Left ventricle myocardium superior (tissue), 1 donor: Measurements from ENCODE around the gene NCAPG2. TPM values are rescaled to one million over a fixed set of nuclear protein-coding genes. Genes with fewer than 3 reads are reported as not detected.

ENCODE experiments used
- ATAC-seq: fragments of 200-7000 bp; cut with Tn5 transposase; one replicate; pipeline ENCODE4 v1.9.1; 2020; ENCODE audit warnings: mild to moderate bottlenecking, moderate library complexity
- DNase-seq: peaks from one replicate; pipeline ENCODE4 v3.0.0-alpha.2; 2020
- intact Hi-C: fragments of 100-400 bp; cut with micrococcal nuclease; formaldehyde crosslinking; loops from one replicate; pipeline ENCODE4 v1.11.0; 2022
- total RNA-seq: library from RNA; stranded (reverse); fragmentation: NEBNext Ultra II Directional; extraction: Animal tissue kit (Norgen Biotek cat#: 25700); gene quantifications from one replicate; pipeline ENCODE4 v1.2.1, GENCODE V29; 2021
- donor health status: DM: no; HTN: yes; CAD: no; lungs with severe emphysema.

Gene NCAPG2
- total RNA-seq, 1 donor from 2014 or later = 5.0 TPM

GRCh38 chr7:158613481-158613880 lies 91.1 kb downstream of the NCAPG2 start:
- no peak for DNase-seq
- ATAC-seq = no peak
- intact Hi-C loops = no loop called here

- no peak for DNase-seq
- no peak for ATAC-seq
- intact Hi-C loops = no loop called here
Measured at GRCh38 chr7:158612546-158612945, 92.1 kb downstream of the NCAPG2 start.

GRCh38 chr7:158611541-158611940 lies 93.1 kb downstream of the NCAPG2 start:
- no peak for ATAC-seq

GRCh38 chr7:158609313-158609974 lies 95.2 kb downstream of the NCAPG2 start:
- ATAC-seq (no peak), DNase-seq (no peak)
- intact Hi-C loops = no loop called here

More at GRCh38 chr7:158611541-158611940, 93.1 kb downstream of the NCAPG2 start:
- no peak for DNase-seq
- intact Hi-C loops = no loop called here

DNA sequence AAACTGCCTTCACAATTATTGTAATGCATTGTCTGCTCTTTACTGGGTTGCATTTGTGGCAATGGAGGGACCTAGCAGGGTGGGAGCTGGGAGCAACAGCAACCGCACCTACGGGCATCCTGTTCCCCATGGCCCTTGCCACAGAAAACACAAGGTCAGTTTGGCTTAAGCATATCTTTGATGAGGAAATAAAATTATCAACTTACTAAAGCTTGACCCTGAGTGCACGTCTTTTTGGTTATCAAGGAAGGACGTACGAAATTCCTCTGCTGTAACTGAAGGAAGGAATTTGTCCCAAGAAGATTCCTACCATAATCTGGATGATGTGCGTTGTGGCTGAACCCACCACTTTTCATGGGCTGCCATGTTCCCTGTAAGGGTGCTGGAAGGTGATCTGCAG lies 97.0 kb downstream of the NCAPG2 start:
- no peak for DNase-seq
- no peak for ATAC-seq
- intact Hi-C loops = no loop called here

DNA sequence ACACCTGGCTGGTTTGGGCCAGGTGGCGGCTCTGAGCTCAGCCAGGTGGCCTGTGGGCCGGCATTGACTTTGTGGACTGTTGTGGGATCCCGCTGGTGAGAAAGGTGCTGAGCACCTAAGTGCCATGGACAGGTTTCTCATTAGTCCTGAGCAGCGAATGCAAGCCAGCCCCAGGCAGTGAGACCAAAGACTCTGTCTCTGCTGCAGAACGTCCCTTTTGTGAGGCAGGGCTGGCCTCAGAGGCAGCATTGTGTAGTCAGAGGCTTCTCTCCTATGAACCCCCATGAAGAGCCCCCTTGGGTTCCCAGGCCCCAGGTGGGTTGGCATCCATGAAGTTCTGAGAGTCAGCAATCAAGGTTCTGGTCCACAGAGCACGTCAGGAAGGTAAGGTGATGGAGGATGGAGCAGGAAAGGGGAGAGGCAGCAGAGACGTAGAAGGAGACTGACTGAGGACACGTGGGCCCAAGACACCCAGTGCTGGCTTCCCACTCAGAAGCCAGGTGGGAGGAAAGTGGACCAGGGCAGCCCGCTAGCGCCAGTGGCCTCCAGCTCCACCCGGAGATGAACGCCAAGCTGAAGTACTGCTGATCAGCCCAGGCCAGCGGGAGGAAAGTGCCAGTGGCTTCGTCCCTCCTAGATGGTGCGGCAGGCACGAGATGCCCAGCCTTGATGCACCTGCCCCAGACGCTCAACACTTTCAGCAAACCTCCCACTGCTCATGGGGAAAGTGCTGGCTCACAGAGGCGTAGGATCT lies 97.8 kb downstream of the NCAPG2 start:
- DNase-seq (no peak), ATAC-seq (no peak)
- intact Hi-C loops = no loop called here

GRCh38 chr7:158606129-158606528 lies 98.5 kb downstream of the NCAPG2 start:
- intact Hi-C loops = no loop called here
- ATAC-seq = no peak
- no peak for DNase-seq

DNA sequence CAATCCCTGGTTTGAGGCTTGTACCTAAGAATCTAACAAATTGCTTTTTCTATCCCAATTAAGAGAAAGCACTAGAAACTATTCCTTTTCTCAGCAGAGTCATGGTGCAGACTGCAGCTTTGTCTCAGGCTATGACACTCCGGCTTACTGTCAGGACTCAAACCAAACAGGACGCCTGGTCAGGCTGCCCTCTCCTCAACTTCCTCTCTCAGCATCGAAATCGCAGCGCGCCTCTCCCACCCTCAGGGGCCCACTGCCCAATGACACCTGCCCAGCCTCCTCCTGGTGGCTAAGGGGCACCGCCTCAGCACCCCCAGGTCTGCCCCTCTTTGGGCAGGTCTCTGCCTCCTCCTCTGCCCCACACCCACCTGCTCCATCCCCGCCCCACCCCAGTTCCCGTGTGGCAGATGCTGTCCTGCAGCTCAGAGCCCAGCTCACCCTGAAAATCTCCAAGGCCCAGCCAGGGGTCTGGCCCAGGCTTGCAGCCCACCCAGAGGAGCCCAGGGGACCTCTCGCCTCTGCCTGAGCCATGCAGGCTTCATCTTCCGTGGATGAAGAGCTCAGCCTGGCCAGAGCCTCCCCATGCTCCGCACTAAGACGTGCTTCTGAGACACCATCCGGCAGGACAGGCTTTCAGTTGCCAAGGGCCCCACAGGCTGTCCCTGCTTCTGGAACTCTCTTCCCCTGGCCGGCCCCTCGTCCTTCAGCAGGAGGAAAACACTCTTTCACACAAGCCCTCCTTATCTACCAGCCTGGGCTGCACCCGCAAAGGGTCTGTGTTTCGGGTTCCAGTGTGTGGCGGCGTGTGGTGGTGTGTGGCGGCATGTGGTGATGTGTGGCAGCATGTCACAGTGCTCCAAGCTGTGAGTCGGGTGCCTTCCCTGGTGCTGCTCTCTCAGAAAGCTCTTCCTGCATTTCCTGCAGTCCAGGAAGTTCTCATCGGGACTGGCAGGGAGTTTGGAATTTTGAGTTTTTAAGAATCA lies 100.5 kb downstream of the NCAPG2 start:
- DNase-seq = no peak
- ATAC-seq = no peak
- intact Hi-C loops = no loop called here

GRCh38 chr7:158602905-158603772 lies 101.5 kb downstream of the NCAPG2 start:
- ATAC-seq (no peak), DNase-seq (no peak)
- intact Hi-C loops = no loop called here

DNA sequence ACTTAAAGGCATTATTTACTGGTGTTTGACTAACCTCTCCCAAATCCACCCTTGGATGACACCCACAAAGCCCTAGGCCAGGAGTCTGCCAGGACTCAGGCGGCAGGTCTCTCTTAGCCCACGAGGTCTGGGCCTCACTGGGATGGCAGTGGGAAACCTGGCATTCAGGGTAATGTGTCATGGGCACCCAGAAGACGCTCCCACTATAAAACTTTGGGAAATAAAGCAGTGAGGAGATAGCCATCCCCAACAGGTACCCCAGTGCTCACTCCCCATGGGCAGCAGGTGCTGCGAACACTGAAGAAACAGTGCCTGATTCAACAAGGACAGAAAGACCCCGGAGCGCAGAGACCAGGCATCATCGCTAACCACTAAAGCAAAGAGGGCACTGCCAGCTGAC lies 102.6 kb downstream of the NCAPG2 start:
- ATAC-seq = no peak
- DNase-seq = no peak
- intact Hi-C loops = no loop called here

- intact Hi-C loops = no loop called here
- ATAC-seq (no peak), DNase-seq (no peak)
Measured at GRCh38 chr7:158601090-158601489, 103.5 kb downstream of the NCAPG2 start.

- ATAC-seq (no peak), DNase-seq (no peak)
- intact Hi-C loops = no loop called here
Measured at GRCh38 chr7:158596745-158597144, 107.9 kb downstream of the NCAPG2 start.

- no peak for DNase-seq
- no peak for ATAC-seq
- intact Hi-C loops = no loop called here
Measured at GRCh38 chr7:158596309-158596708, 108.3 kb downstream of the NCAPG2 start.

- intact Hi-C loops = no loop called here
- ATAC-seq = no peak
- no peak for DNase-seq
Measured at GRCh38 chr7:158595068-158595467, 109.5 kb downstream of the NCAPG2 start.

DNA sequence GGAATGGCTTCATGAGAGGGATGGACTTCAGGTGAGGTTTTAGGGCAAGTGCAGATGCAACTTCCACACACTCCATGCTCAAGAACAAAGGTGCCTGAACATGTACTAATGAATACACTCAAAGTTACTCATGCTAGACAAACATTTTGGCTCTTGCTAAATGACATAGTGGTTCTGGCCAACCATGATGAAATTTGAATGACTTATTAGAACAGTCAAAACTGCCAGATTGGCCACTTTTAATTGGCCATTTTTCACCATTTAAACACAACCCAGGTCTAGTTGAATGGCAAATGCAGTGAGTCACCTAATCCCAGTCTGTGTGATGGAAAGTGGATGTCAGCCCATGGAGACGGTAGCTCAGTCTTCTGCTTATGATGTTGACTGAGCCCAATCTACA lies 112.1 kb downstream of the NCAPG2 start:
- ATAC-seq = no peak
- DNase-seq = no peak
- intact Hi-C loops = no loop called here

DNA sequence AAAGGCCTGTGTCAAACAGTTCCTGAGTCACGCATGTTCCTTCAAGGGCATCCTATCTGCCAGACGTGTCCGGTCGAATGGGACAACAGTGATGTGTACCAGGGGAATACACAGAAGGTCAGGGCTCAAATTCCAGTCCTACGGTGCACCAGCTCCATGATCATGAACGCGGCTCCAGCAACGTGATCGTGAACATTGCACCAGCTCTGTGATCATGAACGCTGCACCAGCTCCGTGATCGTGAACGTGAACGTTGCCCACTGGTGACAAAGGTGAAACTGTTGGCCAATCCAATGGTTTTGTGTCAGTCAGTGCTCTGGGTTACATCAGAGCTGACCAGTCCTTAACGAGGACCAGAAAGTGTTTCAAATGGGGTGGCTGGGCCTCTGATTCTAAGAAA lies 112.7 kb downstream of the NCAPG2 start:
- ATAC-seq = no peak

DNA sequence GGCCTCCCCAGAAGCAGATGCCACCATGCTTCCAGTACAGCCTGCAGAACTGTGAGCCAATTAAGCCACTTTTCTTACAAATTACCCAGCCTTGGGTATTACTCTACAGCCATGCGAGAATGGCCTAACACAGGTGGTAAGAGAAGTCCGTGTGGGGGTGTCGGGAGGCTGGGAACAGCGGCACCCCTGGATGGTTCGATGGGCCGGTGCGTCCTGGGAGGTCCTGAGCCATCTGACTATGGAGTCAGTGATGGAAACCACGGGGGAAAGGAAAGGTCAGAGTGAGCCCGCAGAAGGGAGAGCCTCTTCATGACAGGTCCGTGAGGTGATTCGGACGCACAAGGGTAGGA lies 114.4 kb downstream of the NCAPG2 start:
- DNase-seq (no peak), ATAC-seq (no peak)
- intact Hi-C loops = no loop called here

More for the DNA sequence above, 112.7 kb downstream of the NCAPG2 start:
- DNase-seq = no peak
- intact Hi-C loops = no loop called here

- no peak for DNase-seq
- no peak for ATAC-seq
- intact Hi-C loops = no loop called here
Measured at GRCh38 chr7:158589653-158590052, 115.0 kb downstream of the NCAPG2 start.

DNA sequence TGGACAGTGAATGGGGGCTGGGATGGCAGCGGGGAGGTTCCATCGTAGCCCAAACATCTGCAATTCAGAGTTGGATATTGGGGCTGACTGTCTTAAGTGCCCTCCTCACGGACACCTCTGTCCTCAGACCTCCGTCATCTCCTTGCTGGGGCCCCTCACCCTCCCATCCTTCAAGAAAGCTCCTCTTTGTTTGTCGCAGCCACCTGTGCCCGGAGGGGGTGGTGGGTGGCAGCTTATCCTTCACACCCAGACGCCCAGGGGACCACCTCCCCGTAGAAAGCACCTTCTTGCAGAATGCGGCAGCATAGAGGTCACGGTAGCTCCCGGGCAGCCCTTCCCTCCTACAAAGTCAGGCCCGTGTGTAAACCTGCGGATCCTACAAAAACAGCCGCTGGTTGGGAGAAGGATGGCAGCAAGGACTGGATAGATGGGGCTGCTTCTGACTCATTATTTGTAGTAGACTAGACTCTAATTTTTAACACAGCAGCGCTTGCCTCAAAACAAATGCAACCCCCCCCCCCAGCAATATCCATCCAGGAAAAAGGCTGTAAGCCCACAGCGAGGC lies 115.6 kb downstream of the NCAPG2 start:
- intact Hi-C loops = no loop called here
- ATAC-seq (no peak), DNase-seq (no peak)
